Measurements from ENCODE around the gene GGTA1.
A peak's percentile ranks its signal among the peaks of the same experiment; 100 is the strongest.
"Not testable (repeated sequence)": the region's sequence is repeated elsewhere in the genome, so short reads cannot be mapped to it uniquely, and the experiment has no call there.

Gene GGTA1

GRCh38 chr9:121499427-121500164 lies at the start of gene GGTA1:
GGTA1 (minus strand) TSS chr9:121499844; CDS start chr9:121467922, 31,922 bp downstream.
- no peak for DNase-seq

GRCh38 chr9:121548666-121549065 lies 49.0 kb upstream of the GGTA1 start:
- DNase-seq: no peak

- peak; percentile 29 to 49 (median 35) for DNase-seq
Observed at GRCh38 chr9:121545875-121546423, 46.3 kb upstream of the GGTA1 start.

- DNase-seq: no peak
Observed at GRCh38 chr9:121545150-121545874, 45.7 kb upstream of the GGTA1 start.

GRCh38 chr9:121542025-121542424 lies 42.4 kb upstream of the GGTA1 start:
- no peak for DNase-seq

- DNase-seq: no peak
Observed at GRCh38 chr9:121541256-121541655, 41.6 kb upstream of the GGTA1 start.

- DNase-seq: no peak
Observed at GRCh38 chr9:121538221-121538620, 38.6 kb upstream of the GGTA1 start.

- DNase-seq: no peak
Observed at GRCh38 chr9:121537283-121537682, 37.6 kb upstream of the GGTA1 start.

GRCh38 chr9:121532881-121533280 lies 33.2 kb upstream of the GGTA1 start:
- no peak for DNase-seq

GRCh38 chr9:121529237-121529987 lies 29.8 kb upstream of the GGTA1 start:
- DNase-seq: no peak

GRCh38 chr9:121528642-121529041 lies 29.0 kb upstream of the GGTA1 start:
- DNase-seq: no peak

GRCh38 chr9:121527371-121527770 lies 27.7 kb upstream of the GGTA1 start:
- DNase-seq: no peak

GRCh38 chr9:121519688-121520087 lies 20.0 kb upstream of the GGTA1 start:
- not testable (repeated sequence) for DNase-seq

GRCh38 chr9:121518634-121519033 lies 19.0 kb upstream of the GGTA1 start:
- DNase-seq: no peak

GRCh38 chr9:121513166-121513565 lies 13.5 kb upstream of the GGTA1 start:
- DNase-seq: not testable (repeated sequence)

- no peak for DNase-seq
Observed at GRCh38 chr9:121510766-121511550, 11.3 kb upstream of the GGTA1 start.

GRCh38 chr9:121509180-121509579 lies 9.5 kb upstream of the GGTA1 start:
- DNase-seq: no peak

- DNase-seq: no peak
Observed at GRCh38 chr9:121508415-121508814, 8.8 kb upstream of the GGTA1 start.

GRCh38 chr9:121505903-121506735 lies 6.5 kb upstream of the GGTA1 start:
- no peak for DNase-seq

GRCh38 chr9:121503444-121503843 lies 3.8 kb upstream of the GGTA1 start:
- DNase-seq: no peak

- no peak for DNase-seq
Observed at GRCh38 chr9:121500165-121500478, 478 bp upstream of the GGTA1 start.

GRCh38 chr9:121499177-121499426 lies 542 bp downstream of the GGTA1 start:
- DNase-seq: no peak

All from activated CD4-positive, CD25-positive, alpha-beta regulatory T cell (primary cell).